Right lobe of liver (tissue), 4 donors: ENCODE measurements around the gene CHRNG.

ENCODE experiments used
- CTCF ChIP-seq, 4 donors: fragments of 200-600 bp in 3 of 4; fragments of 450-650 bp in 1 of 4; IDR thresholded peaks; one replicate each; pipeline versions ENCODE4 v1.5.1 to v1.8.0; 2016 to 2022; ENCODE audit warnings: antibody characterized with exemption in 4 of 4, mild to moderate bottlenecking in 2 of 4
- POLR2A ChIP-seq: fragments of 450-650 bp; IDR thresholded peaks from one replicate; pipeline ENCODE4 v1.6.1; 2017; ENCODE audit warnings: antibody characterized with exemption, mild to moderate bottlenecking
- donor health status: DM: no; HTN: no; CAD: no.
- donor health status: DM: no; HTN: no; CAD: no.
- donor health status: DM: no; HTN: yes; CAD: no.

- TF ChIP-seq POLR2A: no peak
- TF ChIP-seq CTCF (IDR thresholded peaks at IDR 0.05): no peak
Measured at GRCh38 chr2:232508251-232508650, 31.2 kb upstream of the CHRNG start.
